Spleen (tissue), 11 donors: Measurements from ENCODE around the gene TRIM28. TPM values are rescaled to one million over a fixed set of nuclear protein-coding genes. Genes with fewer than 3 reads are reported as not detected.

Experiments used
- DNase-seq: peaks from one replicate; pipeline ENCODE4 v3.0.0-alpha.2; 2020
- H3K27ac ChIP-seq, 8 donors: fragments of 200-600 bp; sonication (generic) in 7 of 8; 1 replicate in 4 of 8; 2 replicates in 4 of 8; pipeline versions ENCODE4 v1.5.0 to v1.8.0; 2016 to 2021; ENCODE audit warnings: inconsistent platforms in 4 of 8, mild to moderate bottlenecking in 4 of 8, moderate library complexity in 1 of 8
- H3K27me3 ChIP-seq, 7 donors: fragments of 200-600 bp; sonication (generic) in 6 of 7; replicated peaks in 1 of 7; 1 replicate in 4 of 7; 2 replicates in 3 of 7; pipeline versions ENCODE4 v1.5.0 to v1.8.0; 2016 to 2021; ENCODE audit warnings: inconsistent platforms in 3 of 7, mild to moderate bottlenecking in 1 of 7
- H3K36me3 ChIP-seq, 6 donors: fragments of 200-600 bp; sonication (generic) in 5 of 6; 1 replicate in 4 of 6; 2 replicates in 2 of 6; pipeline versions ENCODE4 v1.5.0 to v1.8.0; 2016 to 2021; ENCODE audit warnings: inconsistent platforms in 2 of 6
- H3K4me1 ChIP-seq, 6 donors: fragments of 200-600 bp; sonication (generic) in 5 of 6; 1 replicate in 3 of 6; 2 replicates in 3 of 6; pipeline versions ENCODE4 v1.5.0 to v1.8.0; 2016 to 2021; ENCODE audit warnings: inconsistent platforms in 3 of 6
- H3K4me3 ChIP-seq, 8 donors: fragments of 200-600 bp; sonication (generic) in 7 of 8; 1 replicate in 4 of 8; 2 replicates in 4 of 8; pipeline versions ENCODE4 v1.5.0 to v1.8.0; 2016 to 2021; ENCODE audit warnings: inconsistent platforms in 4 of 8, mild to moderate bottlenecking in 4 of 8, moderate library complexity in 2 of 8
- H3K9me3 ChIP-seq, 8 donors: fragments of 200-600 bp; sonication (generic) in 7 of 8; 1 replicate in 4 of 8; 2 replicates in 4 of 8; pipeline versions ENCODE4 v1.5.0 to v1.8.0; 2016 to 2021; ENCODE audit warnings: inconsistent platforms in 4 of 8
- CTCF ChIP-seq, 11 experiments: fragments of 200-600 bp in 7 of 11; fragments of 450-650 bp in 4 of 11; sonication (generic) in 4 of 11; IDR thresholded peaks in 8 of 11; conservative IDR thresholded peaks in 3 of 11; 1 replicate in 7 of 11; 2 replicates in 4 of 11; pipeline versions ENCODE4 v1.4.0 to v1.8.0; 2016 to 2021; ENCODE audit warnings: antibody characterized with exemption in 11 of 11, inconsistent platforms in 4 of 11, mild to moderate bottlenecking in 1 of 11
- POLR2A ChIP-seq, 3 donors: fragments of 450-650 bp; IDR thresholded peaks; one replicate each; pipeline ENCODE4 v1.5.1; 2017; ENCODE audit warnings: antibody characterized with exemption in 3 of 3, mild to moderate bottlenecking in 1 of 3
- POLR2AphosphoS5 ChIP-seq, 3 donors: sonication (generic); formaldehyde crosslinking; IDR thresholded peaks; one replicate each; pipeline ENCODE4 v1.5.1; 2017; ENCODE audit warnings: antibody characterized with exemption in 3 of 3
- WGBS, 5 donors: extraction: QIAGEN DNeasy Blood & Tissue Kit in 3 of 5; methylation state at CpG; one replicate each; pipeline versions ENCODE4 v1.1.5 to v1.1.7; 2013 to 2018; 5-methylcytosine and 5-hydroxymethylcytosine counted together
- intact Hi-C: fragments of 100-400 bp; cut with DNase I; formaldehyde crosslinking; loops from one replicate; pipeline ENCODE4 v1.15.0; 2023; ENCODE audit warnings: low total_unique reads
- polyA plus RNA-seq, 3 donors: library from polyadenylated mRNA; stranded (reverse); fragments of 200-250 nt; gene quantifications; one replicate each; pipeline ENCODE4 v1.2.1, GENCODE V29; 2013
- total RNA-seq, 7 donors: library from RNA; depleted of rRNA in 3 of 7; stranded (reverse); fragments of >200 nt in 3 of 7; fragmentation: NEBNext Ultra II Directional in 4 of 7; extraction: Animal tissue kit (Norgen Biotek cat#: 25700) in 4 of 7; gene quantifications; one replicate each; pipeline versions ENCODE4 v1.1.0 to v1.2.1, GENCODE V29; 2016 to 2021
- donor health status: healthy with polysubstance abuse.
- donor health status: DM: no; HTN: no; CAD: no; lungs with moderate emphysema.
- donor health status: DM: no; HTN: no; CAD: no.
- donor health status: Bipolar disorder and iron deficiency.
- donor health status: healthy.
- donor health status: DM: no; HTN: no; CAD: no.
- donor health status: DM: yes; HTN: yes; CAD: no.

The TRIM28 gene
- total and polyA plus RNA-seq, 10 donors = 181 to 294 (median 232) TPM

DNA sequence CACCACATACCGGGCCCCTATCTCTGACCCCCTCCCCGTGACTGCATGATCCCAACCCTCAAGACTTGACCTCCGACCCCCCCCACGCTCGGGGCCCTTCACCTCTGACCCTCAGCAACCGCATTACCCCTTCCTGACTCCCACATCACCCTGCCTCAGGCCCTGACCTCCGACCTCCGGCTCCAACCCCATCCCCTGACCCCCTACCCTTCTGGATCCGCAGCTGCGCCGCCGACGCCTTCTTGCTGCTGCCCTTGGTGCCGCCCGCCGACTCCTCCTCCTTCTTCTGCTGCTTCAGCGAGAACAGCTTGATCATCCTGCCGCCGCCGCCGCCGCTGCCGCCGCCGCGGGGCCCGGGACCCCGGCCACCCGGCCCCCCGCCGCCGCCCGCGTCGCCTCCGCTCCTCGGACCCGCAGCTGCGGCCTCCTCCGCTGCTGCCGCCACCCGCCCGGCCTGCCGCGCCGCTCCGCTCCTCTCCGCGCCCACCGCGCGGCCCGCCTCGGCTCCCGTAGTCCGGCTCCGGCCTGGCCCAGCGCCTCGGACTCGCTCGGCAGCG, 14.3 kb downstream of the TRIM28 start, which contains the start of gene UBE2M:
Gene UBE2M (minus strand): TSS at position 546 of the 557 bp plus-strand sequence. CDS start 230 bp downstream, at position 316.
- Histone ChIP-seq H3K36me3 (peaks cover 0 to 28% (median 20%) of the 10 kb centered on the region in 6 donors), H3K27me3 (peaks cover 0 to 18% (median 0%) of the 10 kb centered on the region in 7 donors), H3K4me1 (peaks cover 54 to 84% (median 73%) of the 10 kb centered on the region in 6 donors), H3K4me3 (peak within 1 kb of the TSS; percentile 48 to 90 (median 62)), H3K27ac (peak within 1 kb of the TSS; percentile 95 to 100 (median 99)), H3K9me3 (no peaks in the 10 kb centered on the region)
- intact Hi-C loops = no loop called here
- TF ChIP-seq CTCF (IDR thresholded peaks at IDR 0.05 in 8 of 11, conservative IDR thresholded peaks at IDR 0.05 in 3 of 11) = no peak
- TF ChIP-seq POLR2A (IDR thresholded peaks at IDR 0.05) = no peak
- TF ChIP-seq POLR2AphosphoS5 (IDR thresholded peaks at IDR 0.05) = no peak
- DNase-seq = peak; percentile 95
- WGBS, 5 donors = 0 to 1% (median 0%) methylated on average over 26 to 62 of the region's 62 CpGs

- 0% methylated on average over 42 to 76 of the region's 76 CpGs for WGBS, 5 donors
- peak; percentile 99 for DNase-seq
- Histone ChIP-seq H3K36me3 (peaks cover 0 to 22% (median 16%) of the 10 kb centered on the region in 6 donors), H3K4me1 (peaks cover 56 to 84% (median 73%) of the 10 kb centered on the region in 6 donors), H3K9me3 (no peaks in the 10 kb centered on the region), H3K27me3 (peaks cover 0 to 24% (median 0%) of the 10 kb centered on the region in 7 donors), H3K4me3 (peak overlapping the region; percentile 48 to 90 (median 62)), H3K27ac (peak overlapping the region; percentile 95 to 100 (median 99))
- TF ChIP-seq POLR2AphosphoS5 (IDR thresholded peaks at IDR 0.05) (peak; percentile 94 to 95 (median 95)), POLR2A (IDR thresholded peaks at IDR 0.05) (peak in 2 of 3 donors; percentile 42 to 59), CTCF (IDR thresholded peaks at IDR 0.05 in 8 of 11, conservative IDR thresholded peaks at IDR 0.05 in 3 of 11) (peak in 3 of 11 experiments; percentile 9 to 30 (median 19))
- intact Hi-C loops = no loop called here
Observed at GRCh38 chr19:58558623-58559274, 14.9 kb downstream of the TRIM28 start.

- WGBS, 5 donors = 1 to 2% (median 2%) methylated on average over 21 to 33 of the region's 33 CpGs
- intact Hi-C loops = no loop called here
- Histone ChIP-seq H3K27me3 (peaks cover 0 to 27% (median 0%) of the 10 kb centered on the region in 7 donors), H3K9me3 (no peaks in the 10 kb centered on the region), H3K36me3 (peaks cover 0 to 19% (median 15%) of the 10 kb centered on the region in 6 donors), H3K27ac (peak overlapping the region; percentile 95 to 100 (median 99)), H3K4me3 (peak overlapping the region; percentile 48 to 90 (median 62)), H3K4me1 (peaks cover 51 to 84% (median 66%) of the 10 kb centered on the region in 6 donors)
- peak; percentile 71 to 76 (median 76) for TF ChIP-seq POLR2AphosphoS5 (IDR thresholded peaks at IDR 0.05)
- no peak for TF ChIP-seq POLR2A (IDR thresholded peaks at IDR 0.05)
- TF ChIP-seq CTCF (IDR thresholded peaks at IDR 0.05 in 8 of 11, conservative IDR thresholded peaks at IDR 0.05 in 3 of 11) = no peak
- DNase-seq = peak; percentile 95
Observed at GRCh38 chr19:58559275-58560006, 15.6 kb downstream of the TRIM28 start.
